GM19397 (cell line): Measurements from ENCODE around the gene CALHM2.
A peak's percentile ranks its signal among the peaks of the same experiment; 100 is the strongest.

Experiments used
- ATAC-seq: cut with Tn5 transposase; IDR thresholded peaks from one replicate; pipeline ENCODE4 v1.9.1; 2021; ENCODE audit warnings: mild to moderate bottlenecking, moderate library complexity; ENCODE audit not compliant: unreplicated experiment

The CALHM2 gene

DNA sequence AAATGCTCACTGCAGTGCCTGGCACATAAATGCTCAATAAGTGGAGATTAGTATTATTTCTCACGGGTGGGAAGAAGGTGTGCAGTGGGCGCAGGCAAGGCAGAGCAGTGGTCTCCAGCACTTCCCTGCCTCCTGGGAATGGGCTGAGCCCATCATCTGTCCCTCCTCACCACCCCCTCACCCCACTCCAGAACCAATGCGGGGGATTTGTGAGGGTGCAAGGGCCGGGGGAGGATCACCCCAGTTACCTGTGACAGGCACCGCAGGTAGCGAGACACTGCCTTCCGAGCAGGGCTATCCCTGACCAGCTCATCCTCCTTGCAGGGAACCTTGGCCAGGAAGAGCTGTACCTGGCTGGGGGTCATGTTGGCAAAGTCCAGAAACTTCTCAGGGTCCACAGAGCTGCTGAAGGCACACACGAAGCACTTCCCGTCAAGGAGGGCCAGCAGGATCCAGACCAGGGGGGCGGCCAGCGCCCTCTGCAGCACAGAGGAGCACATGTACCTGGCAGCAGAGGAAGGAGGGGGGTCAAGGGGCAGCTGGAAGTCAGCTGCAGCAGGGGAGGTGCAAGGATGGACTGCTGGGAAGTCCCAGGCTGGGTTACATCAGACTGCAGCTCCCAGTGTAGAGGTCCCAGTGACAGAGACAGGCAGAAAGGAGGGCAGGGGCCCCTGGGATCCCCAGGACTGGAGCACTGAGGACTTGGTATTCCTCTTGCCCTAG lies 24.0 kb upstream of the CALHM2 start:
- ATAC-seq, result no peak

DNA sequence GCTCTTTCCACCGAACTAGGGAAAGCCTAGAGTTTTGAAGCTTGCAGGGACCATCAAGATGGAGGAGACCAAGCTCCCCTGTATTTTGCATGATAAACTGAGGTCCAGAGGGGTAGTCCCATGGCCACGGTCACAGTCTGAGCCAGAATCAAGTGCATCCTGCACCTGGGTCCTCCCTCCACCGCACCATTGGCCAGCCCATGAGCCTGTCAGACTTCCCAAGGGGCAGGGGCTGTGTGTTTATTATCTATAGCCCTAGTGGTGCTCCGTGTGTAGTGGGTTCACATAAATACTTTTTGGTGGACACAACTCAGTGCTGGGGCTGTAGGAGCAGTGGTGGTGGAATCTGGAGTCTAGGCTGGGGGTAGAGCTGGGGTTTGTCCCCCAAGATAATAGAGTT lies 23.3 kb upstream of the CALHM2 start:
- no peak for ATAC-seq

- no peak for ATAC-seq
These were observed 21.9 kb upstream of the CALHM2 start for GRCh38 chr10:103474077-103474476.

DNA sequence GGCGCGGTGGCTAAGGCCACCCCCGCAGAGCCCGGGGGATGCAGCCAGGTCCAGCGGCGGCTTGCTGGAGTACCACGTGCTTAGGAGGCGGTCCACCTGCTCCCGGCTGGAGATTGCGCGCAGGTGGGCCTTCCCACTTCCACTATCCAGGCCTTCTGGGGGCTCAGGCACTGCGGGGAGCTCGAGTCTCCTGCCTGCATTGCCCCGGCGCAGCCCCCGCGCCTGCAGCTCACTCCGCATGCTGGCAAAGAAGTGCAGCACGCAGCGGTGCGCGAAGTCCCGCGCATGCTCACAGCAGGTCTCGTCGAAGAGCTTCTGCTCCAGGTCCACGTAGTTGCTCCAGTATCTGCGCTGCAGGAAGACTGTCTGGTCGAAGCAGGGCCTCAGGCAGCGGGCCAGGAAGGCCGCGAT lies 21.1 kb upstream of the CALHM2 start:
- ATAC-seq, result no peak

DNA sequence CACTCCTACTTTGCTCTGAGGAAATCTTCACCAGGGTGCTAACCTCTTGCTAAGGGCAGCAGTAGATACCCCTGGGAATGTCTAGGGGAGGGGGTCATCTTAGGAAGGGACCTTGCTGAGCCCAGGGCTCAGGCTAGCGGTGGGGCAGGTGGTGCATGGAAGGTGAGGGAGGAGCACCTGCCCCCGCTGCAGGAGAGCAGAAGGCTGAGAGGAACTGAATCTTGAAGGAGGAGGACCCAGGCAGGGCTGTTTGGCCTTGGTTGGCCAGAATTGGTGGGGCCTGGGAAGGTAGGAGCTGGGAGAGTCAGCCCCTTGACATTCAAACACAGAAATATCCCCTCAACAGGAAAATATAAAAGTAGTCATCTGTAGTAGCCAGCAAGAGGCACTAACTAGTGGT lies 19.8 kb upstream of the CALHM2 start:
- ATAC-seq, result no peak

DNA sequence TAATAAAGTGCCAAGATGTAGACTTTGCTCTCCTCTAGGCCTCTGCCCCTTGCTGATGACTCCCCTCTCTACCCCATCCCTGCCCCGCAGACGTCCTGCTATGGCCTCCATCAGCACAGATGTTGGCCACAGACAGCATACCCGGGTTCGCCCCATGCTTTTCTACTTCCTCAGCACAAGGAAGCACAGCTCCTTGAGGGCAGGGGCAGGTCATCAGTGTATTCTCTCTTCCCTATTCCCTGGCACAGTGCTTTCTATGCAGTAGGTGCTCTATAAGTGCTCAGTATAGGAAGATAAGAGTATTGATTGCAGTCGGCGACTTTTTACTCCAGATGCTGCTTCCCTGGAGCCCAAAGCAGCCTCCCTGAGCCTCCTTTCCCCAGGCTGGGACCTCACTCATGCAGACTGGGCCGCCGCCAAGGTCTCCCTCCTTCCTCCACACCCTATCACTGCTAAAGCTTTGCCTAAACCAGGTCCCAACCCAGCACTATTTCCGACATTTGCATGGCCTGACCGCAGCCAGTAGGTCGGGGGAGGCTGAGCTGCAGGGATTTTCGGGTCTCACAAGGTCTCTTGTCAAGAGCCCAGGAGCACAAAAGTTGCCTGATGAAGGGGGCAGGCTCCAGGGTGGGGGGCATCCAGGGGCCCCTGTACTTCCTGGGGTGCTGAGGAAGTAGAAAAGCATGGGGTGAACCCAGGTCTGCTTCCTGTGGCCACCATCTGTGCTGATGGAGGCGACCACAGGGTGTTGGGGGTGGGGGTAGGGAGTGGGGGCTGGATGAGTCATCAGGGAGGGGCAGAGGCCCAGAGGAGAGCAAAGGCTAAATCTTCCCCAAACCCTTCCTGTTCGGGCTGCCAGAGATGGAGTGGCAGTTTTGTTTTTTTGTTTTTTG lies 18.8 kb upstream of the CALHM2 start:
- peak; percentile 85 for ATAC-seq

- ATAC-seq, result no peak
These were observed 17.0 kb upstream of the CALHM2 start for GRCh38 chr10:103469201-103469600.

DNA sequence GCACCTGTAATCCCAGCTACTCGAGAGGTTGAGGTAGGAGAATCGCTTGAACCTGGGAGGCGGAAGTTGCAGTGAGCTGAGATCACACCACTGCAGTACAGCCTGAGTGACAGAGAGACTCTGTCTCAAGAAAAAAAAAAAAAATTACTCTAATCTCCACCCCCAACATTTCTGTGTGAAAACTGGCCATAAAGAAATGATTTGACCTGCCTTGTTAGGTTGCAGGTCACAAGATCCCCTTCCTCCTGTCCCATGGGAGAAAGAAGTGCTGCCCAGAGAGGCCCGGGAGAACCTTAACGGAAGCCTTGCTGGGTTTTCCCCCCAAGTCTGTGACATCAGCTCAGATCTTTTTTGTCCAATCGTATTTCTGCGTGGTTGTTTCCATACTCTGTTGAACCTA lies 15.2 kb upstream of the CALHM2 start:
- ATAC-seq, result no peak

- ATAC-seq, result no peak
These were observed 14.6 kb upstream of the CALHM2 start for GRCh38 chr10:103466734-103467133.

DNA sequence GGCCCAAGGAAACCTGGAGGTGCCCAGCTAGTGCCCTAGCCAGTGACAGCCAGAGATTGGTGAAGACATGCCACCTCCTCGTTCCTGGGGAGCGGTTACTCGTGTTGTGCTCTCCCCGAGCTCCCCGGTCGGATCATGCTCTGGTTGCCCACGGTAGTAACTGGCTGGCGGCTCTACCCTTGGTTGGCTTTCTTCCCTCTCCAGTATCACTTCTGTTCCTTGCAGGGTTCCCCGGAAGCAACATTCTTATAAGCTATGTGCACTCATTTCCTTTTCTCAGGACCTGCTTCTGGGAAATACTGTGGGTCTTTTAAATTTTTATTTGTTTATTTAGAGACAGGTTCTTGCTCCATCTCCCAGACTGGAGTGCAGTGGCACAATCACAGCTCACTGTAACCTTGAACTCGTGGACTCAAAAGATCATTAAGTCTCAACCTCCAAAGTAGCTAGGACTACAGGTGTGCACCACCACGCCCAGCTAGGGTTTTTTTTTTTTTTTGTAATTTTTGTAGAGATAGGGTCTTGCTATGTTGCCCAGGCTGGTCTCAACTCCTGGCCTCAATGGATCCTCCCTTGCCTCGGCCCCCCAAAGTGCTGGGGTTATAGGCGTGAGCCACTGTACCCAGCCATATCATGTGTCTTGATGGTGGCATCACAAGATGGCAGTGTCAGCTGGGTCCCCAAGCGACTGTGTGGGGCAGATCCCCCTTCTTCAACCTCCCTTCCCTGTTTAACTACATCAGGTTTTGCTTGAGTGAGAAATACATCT lies 13.4 kb upstream of the CALHM2 start:
- ATAC-seq, result no peak

- ATAC-seq, result no peak
These were observed 11.3 kb upstream of the CALHM2 start for GRCh38 chr10:103463499-103463898.

- ATAC-seq, result no peak
These were observed 7.4 kb upstream of the CALHM2 start for GRCh38 chr10:103459615-103460014.

GRCh38 chr10:103458720-103459119 lies 6.5 kb upstream of the CALHM2 start, which contains the start of gene CALHM1:
Gene CALHM1, minus strand, starts transcription at chr10:103458900. Its CDS starts 149 bp downstream, at chr10:103458751.
- no peak for ATAC-seq

DNA sequence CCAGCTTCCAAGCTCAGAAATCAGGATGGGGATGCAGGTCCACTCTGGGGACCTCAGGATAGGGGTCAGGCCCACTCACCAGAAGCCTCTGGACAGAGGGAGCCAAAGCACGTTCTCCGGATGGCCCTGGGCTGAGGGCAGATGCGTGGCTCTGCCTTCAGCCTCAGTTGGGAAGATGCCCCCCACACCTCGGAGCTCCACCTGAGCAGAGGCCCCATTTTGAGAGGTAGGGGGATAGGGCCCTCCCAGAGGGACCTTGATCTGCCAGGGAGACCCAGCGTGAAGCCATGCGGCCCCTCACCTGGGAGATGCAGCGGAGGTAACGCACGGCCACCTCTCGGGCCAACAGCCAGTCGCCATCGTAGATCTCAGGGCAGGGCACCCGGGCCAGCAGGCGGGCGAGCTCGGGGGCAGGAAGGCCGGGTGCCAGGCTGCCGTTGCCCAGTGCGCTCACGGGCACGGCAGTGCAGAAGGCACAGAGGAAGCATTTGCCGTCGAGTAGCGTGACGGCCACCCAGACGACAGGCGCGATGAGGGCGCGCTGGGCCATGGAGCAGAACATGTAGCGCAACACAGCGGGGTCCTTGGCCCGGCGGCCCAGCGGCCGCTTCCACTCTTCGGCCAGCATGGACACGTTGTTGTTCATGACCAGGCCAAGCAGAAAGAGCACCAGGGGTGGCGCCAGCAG lies 5.9 kb upstream of the CALHM2 start:
- ATAC-seq, result no peak

DNA sequence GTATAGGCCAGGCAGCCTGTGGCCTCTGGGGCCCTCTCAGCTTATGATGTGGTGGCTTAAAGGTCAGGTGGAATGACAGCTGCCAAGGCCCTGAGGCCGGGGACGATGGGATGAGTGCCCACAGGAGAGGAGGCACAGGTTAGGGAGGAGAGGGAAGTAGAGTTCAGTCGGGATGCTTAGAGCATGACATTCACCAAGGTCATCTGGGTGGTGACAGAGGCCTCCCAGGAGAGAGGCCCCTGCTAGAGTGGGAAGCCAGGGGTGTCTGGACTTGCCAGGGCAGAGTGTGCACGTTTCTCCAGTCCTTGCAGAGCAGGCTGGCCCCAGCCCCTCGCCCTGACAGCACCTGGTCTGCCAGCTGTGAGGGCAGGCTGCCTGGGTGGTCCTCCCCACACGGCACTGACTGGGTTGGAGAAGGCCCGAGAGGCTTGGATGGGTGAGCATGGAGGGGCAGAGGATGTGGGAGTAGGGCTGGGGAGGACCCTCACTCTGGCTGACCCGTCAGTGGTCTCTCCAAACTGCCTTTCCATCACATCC lies 5.1 kb upstream of the CALHM2 start:
- no peak for ATAC-seq

GRCh38 chr10:103456074-103456660 lies 4.0 kb upstream of the CALHM2 start:
- no peak for ATAC-seq

DNA sequence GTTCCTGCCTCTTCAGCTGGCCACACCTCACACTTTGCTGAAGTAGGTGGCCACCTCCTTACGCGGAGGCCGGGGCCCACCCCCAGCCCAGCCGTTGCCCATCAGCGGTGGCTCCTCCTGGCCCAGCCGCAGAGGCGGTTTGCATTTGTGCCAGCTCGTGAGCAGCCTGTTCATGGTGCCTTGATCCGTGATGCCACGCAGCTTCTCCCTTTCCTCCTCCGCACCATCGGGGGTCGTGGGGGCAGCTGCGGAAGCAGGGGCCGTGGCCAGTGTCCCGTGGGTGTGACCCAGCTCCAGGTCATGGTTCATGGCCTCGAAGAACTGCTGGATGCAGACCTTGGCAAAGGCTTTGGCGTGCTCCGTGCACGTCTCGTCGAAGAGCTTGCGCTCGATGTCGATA lies 3.1 kb upstream of the CALHM2 start:
- no peak for ATAC-seq

DNA sequence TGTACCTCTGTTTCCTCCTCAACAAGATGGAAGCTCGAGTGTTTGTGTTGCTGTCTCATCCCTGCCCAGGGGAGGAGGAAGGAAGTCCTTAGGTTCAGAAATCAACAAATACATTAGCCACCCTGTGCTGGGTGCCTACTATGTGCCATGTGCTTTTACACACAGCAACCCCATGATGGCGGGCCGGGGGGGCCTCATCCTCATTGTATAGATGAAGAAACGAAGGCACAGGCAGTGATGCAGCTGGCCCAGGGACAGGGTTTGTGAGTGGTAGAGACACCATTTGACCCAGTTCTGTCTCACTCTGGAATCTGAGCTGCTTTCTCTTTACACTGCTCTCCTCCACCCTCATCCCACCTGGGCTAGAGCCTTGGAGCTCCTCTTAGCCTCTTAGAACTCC lies 1.9 kb upstream of the CALHM2 start:
- ATAC-seq, result no peak

DNA sequence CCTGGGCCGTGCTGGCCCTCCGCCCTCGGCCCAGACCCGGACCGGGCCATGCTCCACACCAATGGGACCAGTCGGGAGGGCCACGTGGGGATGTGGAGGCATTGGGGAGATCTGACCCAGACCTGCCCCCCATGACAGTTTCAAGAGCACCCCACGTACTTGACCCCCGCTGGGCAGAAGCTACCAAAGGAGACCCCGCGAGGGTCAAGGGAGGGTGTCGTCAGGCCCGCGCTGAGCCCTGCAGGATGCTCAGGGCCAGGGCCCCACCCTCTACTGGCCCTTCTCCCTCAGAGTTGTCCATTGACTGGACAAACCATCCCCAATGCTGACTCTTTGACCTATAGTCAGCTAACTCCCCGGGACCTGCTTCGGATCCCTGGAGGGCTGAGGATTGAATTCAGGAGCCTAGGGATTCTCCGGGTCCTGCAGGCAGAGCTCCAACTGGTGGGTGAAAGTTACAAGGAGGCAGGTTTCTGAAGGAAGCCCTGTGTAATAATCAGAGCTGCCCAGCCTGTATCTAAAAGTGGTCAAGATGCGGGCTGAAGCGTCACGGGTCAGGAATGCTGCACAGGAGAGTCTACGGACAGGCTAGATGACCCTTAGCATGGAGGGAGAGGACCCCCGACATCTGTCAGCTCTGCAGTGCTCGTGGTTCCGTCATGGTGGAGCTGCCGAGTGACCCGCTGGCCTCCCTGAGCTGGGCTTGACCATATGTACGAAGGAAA lies 498 bp upstream of the CALHM2 start:
- no peak for ATAC-seq
